ENCODE data around the gene CIT.
"Not testable (repeated sequence)": the region's sequence is repeated elsewhere in the genome, so short reads cannot be mapped to it uniquely, and the experiment has no call there.

Gene CIT

GRCh38 chr12:119668324-119668841 lies 208.7 kb downstream of the CIT start:
- no peak for DNase-seq

- peak; percentile 96 for DNase-seq
Measured at GRCh38 chr12:119667577-119668323, 209.4 kb downstream of the CIT start, which contains the start of gene PRKAB1. Gene PRKAB1 (plus strand): TSS chr12:119668133. CDS start chr12:119668245, 112 bp downstream.

- no peak for DNase-seq
Measured at GRCh38 chr12:119666900-119667576, 210.1 kb downstream of the CIT start.

GRCh38 chr12:119666226-119666795 lies 210.8 kb downstream of the CIT start:
- no peak for DNase-seq

- DNase-seq, result no peak
Measured at GRCh38 chr12:119665164-119665929, 211.8 kb downstream of the CIT start.

- no peak for DNase-seq
Measured at GRCh38 chr12:119664642-119665041, 212.5 kb downstream of the CIT start.

- DNase-seq, result no peak
Measured at GRCh38 chr12:119661882-119662281, 215.2 kb downstream of the CIT start.

GRCh38 chr12:119660076-119660475 lies 217.0 kb downstream of the CIT start:
- no peak for DNase-seq

GRCh38 chr12:119659289-119659897 lies 217.7 kb downstream of the CIT start:
- peak; percentile 35 for DNase-seq

- DNase-seq, result not testable (repeated sequence)
Measured at GRCh38 chr12:119658166-119658565, 219.0 kb downstream of the CIT start.

- not testable (repeated sequence) for DNase-seq
Measured at GRCh38 chr12:119657001-119657400, 220.1 kb downstream of the CIT start.

- no peak for DNase-seq
Measured at GRCh38 chr12:119652665-119653064, 224.5 kb downstream of the CIT start.

GRCh38 chr12:119649202-119649808 lies 227.8 kb downstream of the CIT start:
- no peak for DNase-seq

- no peak for DNase-seq
Measured at GRCh38 chr12:119645535-119646059, 231.5 kb downstream of the CIT start.

GRCh38 chr12:119644930-119645329 lies 232.2 kb downstream of the CIT start:
- no peak for DNase-seq

- no peak for DNase-seq
Measured at GRCh38 chr12:119642986-119643385, 234.1 kb downstream of the CIT start.
